ENCODE results near the gene TEK.

DNA sequence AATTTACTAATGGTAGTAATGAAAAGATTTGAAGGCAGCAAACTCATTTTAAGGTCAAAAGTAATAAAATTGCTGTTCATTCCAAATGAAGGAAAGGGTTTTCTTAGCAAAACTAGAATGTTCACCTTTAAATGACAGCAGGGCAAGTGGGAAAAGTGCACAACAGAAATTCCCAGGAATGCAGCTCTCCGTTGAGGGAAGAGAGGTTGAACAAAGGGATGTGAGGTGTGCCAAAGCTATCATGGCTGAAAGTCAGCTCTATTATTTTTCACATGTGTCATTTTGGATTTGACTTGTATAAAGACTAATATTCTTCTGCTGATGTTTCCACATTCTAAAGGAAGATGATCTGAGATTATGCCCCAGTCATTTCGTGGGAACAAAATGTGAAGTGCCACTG is 51.6 kb downstream of the TEK start:
- TF ChIP-seq CTCF (conservative IDR thresholded peaks at IDR 0.05 in 1 of 2, IDR thresholded peaks at IDR 0.05 in 1 of 2; ENCODE audit: extremely low read depth in 1 of 2, insufficient read depth in 1 of 2, low read depth in 1 of 2, low read length in 2 of 2) (no peak), EZH2 (IDR thresholded peaks at IDR 0.05; ENCODE audit: borderline replicate concordance, low read length) (no peak)

All from mammary epithelial cell (primary cell).